Activated CD8-positive, alpha-beta memory T cell treated with anti-CD3 and anti-CD28 coated beads for 1 hour (primary cell): ENCODE results near the gene ANK3.

Experiments used
- DNase-seq, 2 donors: peaks; one replicate each; pipeline ENCODE4 v3.0.0-alpha.2; 2020; ENCODE audit warnings: low read depth in 1 of 2; ENCODE audit errors: extremely low read depth in 1 of 2

The ANK3 gene

GRCh38 chr10:60389413-60390025 is at the start of gene ANK3:
TSS of gene ANK3 (minus strand) at chr10:60389875. CDS start at chr10:60389538, 337 bp downstream.
- no peak for DNase-seq

DNA sequence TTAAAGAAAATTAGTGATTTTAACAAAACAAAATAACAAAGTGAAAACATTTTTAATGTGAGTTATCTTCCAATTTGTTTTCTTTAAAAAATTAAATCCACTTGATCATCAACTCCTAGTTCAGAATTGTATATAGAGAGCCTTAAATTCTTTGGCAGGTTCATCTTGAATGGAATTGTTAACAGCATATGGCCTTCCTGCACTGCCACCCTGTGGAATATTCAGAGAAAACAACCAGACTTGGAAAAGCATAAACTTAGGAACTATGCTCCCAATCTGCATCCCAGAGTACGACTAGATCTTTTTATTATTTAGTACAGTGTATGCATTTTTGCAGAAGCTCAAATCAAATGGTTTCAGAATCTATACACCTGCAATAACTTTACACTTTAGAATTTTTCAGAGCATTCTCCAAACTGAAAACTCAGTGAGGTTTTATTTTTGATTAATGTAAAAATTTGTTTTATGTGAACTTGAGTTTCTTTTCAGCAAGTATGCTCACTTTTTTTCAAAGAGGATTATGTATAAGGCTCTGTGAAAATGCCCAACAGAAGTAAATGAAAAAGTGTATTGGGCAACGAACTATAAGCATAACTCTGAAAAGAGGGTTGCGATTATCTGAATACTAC is 44.9 kb upstream of the ANK3 start:
- DNase-seq = no peak

GRCh38 chr10:60433684-60434083 is 44.0 kb upstream of the ANK3 start:
- no peak for DNase-seq

- no peak for DNase-seq
Measured at GRCh38 chr10:60430836-60431597, 41.3 kb upstream of the ANK3 start.

DNA sequence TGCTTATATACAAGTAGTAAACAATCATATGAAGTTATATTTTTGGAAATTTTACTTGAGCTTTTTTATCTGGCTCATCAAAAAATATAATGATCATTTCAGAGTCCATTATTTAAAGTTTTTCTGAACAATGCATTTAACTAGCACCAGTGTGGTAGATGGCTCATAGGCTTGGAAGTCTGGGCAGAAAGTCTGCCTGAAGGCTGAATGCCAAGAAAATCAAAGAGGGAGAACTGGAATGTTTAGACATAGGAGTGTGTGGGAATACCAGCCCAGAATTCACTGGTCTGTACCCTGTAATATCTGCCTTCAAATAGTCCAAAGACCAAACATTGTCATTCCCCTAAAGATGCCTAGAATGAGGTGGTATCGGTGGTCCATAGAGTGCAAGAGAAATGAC is 40.3 kb upstream of the ANK3 start:
- no peak for DNase-seq

- DNase-seq = no peak
Measured at GRCh38 chr10:60429084-60429849, 39.6 kb upstream of the ANK3 start.

DNA sequence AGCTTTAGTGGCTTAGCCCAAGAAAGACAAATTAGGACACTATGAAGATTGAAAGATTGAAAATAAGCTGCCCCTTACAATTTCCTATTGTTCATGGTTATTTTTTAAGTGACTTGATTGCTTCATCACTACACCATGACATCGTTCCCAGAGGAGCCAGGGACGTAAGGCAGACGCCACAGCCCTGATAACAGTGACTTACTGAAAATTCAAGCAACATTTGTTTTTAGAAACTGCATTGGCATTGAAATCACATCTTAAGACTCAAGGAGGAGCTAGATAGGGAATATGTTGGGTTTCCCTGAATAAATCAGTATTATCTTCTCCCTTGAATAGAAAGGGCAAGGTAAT is 38.7 kb upstream of the ANK3 start:
- DNase-seq = no peak

DNA sequence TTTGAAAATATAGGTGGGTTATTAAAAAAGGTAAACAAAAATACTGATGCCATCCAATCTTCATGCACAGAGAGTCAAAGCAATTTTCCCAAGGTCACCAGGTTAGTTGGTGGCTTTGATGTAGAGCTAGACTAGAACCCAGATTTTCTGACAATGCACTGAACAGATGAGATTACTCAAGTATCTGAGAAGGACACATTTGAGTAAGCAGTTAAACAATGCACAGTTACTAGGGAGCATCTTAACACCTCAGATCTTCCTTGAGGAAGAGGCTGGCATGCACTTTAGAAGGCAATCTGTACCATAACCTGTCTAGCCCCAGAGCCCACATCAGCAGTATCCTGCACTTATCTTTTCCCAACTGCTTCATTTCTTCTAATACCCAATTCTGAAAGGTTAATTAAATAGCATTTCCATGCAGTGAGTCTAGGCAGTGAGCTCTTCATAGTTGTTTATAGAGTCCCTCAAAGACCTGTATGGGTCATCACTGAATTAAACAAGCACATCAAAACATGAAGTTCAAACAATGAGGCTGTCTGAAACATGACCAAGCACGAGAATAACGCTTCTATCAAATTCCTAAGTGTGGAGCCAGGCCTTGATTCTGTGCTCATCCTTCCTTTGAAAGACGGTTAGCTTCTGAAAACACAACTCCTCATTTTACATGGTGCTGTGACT is 38.2 kb upstream of the ANK3 start:
- no peak for DNase-seq

DNA sequence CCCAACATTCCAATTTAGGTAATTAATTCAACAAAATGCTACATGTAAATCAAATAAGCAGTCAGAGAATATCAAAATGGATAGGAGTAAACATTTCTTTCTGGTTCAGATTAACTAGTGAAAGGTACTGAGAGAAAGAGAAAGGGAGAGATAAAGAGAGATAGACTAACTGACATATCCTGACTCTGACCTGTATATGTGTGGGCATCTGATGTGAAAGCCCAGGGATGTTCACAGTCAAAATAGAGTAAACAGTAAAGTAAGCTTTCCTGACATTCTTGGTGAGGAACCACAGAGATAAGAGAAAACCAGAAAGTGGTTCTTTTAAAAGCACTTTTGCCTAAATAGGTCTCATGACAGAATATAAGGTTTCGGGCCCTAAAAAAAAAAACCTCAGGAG is 37.5 kb upstream of the ANK3 start:
- no peak for DNase-seq

DNA sequence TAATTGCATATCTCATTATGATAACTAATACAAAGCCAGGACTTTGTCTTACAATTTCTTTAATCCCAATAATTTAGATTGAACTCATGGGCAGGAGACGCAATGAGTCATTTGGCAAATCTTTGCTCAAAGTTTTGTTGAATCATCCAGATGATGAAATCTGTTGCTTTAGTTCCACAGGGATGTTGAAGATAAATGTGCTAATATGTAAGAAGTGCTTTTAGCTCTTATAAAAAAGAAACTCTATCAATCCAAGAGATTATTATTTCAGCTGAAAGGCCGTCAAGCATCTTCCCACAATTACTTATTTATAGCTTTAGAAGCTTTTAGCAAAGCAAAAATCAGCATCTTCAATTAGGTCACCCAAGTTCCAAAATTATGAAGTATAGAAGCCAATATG is 36.8 kb upstream of the ANK3 start:
- no peak for DNase-seq

DNA sequence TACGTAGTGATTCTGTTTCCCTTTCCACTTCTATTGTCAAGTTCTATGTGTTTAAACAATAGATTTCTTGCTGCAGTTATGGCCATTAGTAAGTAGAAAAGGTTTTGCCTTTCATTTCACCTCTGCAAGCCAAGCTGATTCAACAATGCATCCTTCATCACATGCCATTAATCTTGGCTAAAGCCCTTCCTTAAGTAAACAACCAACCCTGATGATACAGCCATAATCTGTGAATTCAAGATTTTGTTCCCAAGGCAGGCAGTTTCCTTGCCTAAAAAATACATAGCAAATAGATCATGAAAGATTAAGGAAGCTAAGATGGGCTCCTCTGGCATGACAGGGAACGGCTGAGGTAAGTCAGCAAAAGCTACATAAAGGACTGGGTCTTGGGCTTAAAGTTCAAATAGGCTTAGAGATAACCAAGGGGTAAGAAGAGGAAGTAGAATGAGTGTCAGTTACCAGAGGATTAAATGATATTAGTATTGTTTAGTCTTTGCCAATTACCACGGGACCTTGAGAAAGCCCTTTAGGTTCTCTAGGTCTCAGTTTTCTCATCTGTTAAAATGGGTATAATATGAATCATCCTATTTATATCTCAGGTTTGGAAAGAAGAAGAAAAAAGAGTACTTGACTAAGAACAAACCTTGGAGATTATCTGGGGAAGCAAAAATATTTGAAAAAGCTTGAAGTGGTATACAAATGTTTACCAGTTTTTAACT is 35.9 kb upstream of the ANK3 start:
- DNase-seq = no peak

- DNase-seq = no peak
Measured at GRCh38 chr10:60424971-60425370, 35.3 kb upstream of the ANK3 start.

DNA sequence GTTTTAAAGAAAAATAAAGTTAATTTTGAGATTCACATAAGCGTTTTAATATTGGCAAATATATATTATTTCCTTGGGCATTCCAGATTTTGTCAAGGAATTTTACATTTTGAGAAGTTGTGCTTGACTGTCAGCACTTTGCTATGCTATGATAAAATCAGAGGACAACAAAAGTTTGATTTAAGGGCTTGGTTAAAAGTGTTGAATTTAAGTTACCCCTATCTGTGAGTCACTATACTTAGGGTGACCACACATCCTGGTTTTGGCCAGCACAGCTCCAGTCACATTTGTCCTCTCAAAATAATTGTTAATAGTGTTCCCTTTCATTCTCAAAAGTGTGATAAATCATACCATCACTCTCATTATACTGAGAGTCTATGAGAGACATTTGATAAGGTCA is 34.2 kb upstream of the ANK3 start:
- DNase-seq = no peak

DNA sequence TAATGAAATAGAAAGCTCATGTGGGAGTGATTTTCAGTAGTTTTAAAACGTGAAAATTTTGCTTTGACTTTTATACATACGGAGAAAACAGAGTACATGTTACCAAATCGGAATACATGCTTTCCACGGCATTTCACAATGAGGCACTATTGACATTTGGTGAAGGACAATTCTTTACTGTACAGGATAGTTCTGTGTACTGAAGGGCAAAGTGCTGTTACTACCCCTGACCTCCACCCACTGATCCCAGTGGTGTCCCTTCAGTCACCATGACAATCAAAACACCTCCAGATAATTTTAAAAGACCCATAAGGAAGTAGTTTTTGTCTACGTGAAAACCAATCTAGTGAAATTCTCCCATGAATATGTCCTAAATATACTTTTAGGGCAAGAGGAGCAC is 33.1 kb upstream of the ANK3 start:
- DNase-seq = no peak

GRCh38 chr10:60420991-60421894 is 31.6 kb upstream of the ANK3 start:
- no peak for DNase-seq

DNA sequence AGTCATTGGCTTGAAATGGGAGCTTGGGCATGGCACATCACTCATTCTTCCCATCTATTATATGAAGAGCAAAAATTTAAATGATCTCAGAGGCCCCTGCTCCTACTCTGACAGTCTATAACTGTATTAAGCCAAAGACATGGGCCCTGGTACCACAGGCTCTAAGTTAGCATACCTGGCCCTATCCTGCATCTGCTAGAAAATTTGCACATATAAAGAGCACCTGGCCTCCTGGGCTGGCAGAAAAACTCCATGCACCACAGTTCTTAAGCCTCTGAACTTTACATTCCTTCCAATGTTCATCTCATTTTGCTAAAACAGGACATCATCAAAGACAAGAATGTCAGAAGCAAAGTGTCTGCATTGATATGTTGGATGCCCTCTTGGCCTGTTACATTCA is 29.6 kb upstream of the ANK3 start:
- DNase-seq = no peak

DNA sequence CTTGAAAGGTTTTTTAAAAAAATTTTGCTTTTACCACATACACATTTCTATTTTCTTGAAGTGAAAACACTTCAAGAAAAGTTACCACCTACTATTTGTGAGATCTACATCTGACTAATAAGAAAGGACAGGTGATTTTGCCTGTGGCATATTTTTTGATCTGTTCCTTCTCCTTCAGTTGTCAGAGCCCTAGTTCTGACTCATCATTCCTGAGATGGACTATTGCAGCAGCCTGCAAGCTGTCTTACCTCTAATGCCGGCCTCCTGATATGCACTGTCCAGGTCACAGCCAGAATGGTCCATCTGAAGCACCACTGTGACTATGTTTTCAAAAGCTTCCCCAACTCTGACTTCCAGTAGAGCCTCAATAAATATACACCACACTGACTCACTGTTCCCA is 28.2 kb upstream of the ANK3 start:
- DNase-seq = no peak

GRCh38 chr10:60417024-60417423 is 27.3 kb upstream of the ANK3 start:
- no peak for DNase-seq

- no peak for DNase-seq
Measured at GRCh38 chr10:60414877-60415585, 25.4 kb upstream of the ANK3 start.
